Omental fat pad (tissue), 4 donors: ENCODE results near the gene MCM5. TPM values are rescaled to one million over a fixed set of nuclear protein-coding genes. Genes with fewer than 3 reads are reported as not detected.
"Not testable (repeated sequence)": the region's sequence is repeated elsewhere in the genome, so short reads cannot be mapped to it uniquely, and the experiment has no call there.

Experiments used
- ATAC-seq: fragments of 150-250 bp; one replicate; pipeline ENCODE4 v1.9.1; 2016; ENCODE audit warnings: mild to moderate bottlenecking, moderate library complexity; ENCODE audit not compliant: low FRiP score
- DNase-seq: peaks from one replicate; pipeline ENCODE4 v3.0.0-alpha.2; 2019; ENCODE audit warnings: low spot score
- total RNA-seq, 4 donors: library from RNA; depleted of rRNA; stranded (reverse); fragments of >200 nt; gene quantifications; one replicate each; pipeline ENCODE4 v1.1.0, GENCODE V29; 2016
- TF ChIP-seq, protein P1 (sequence below), 3 donors: fragments of 450-650 bp; IDR thresholded peaks; one replicate each; pipeline ENCODE4 v1.5.1; 2016 to 2017; ENCODE audit warnings: antibody characterized with exemption in 3 of 3, mild to moderate bottlenecking in 3 of 3, moderate library complexity in 2 of 3

MCM5 gene
- total RNA-seq, 4 donors from 2014 or later: 10.5 to 22.5 (median 13.9) TPM

- TF ChIP-seq, protein P1, sequence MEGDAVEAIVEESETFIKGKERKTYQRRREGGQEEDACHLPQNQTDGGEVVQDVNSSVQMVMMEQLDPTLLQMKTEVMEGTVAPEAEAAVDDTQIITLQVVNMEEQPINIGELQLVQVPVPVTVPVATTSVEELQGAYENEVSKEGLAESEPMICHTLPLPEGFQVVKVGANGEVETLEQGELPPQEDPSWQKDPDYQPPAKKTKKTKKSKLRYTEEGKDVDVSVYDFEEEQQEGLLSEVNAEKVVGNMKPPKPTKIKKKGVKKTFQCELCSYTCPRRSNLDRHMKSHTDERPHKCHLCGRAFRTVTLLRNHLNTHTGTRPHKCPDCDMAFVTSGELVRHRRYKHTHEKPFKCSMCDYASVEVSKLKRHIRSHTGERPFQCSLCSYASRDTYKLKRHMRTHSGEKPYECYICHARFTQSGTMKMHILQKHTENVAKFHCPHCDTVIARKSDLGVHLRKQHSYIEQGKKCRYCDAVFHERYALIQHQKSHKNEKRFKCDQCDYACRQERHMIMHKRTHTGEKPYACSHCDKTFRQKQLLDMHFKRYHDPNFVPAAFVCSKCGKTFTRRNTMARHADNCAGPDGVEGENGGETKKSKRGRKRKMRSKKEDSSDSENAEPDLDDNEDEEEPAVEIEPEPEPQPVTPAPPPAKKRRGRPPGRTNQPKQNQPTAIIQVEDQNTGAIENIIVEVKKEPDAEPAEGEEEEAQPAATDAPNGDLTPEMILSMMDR (IDR thresholded peaks at IDR 0.05): no peak
- DNase-seq (no peak), ATAC-seq (no peak)
Measured at GRCh38 chr22:35394810-35395563, 5.0 kb upstream of the MCM5 start.

- ATAC-seq, DNase-seq: not testable (repeated sequence)
Measured at GRCh38 chr22:35396622-35397021, 3.3 kb upstream of the MCM5 start.

DNA sequence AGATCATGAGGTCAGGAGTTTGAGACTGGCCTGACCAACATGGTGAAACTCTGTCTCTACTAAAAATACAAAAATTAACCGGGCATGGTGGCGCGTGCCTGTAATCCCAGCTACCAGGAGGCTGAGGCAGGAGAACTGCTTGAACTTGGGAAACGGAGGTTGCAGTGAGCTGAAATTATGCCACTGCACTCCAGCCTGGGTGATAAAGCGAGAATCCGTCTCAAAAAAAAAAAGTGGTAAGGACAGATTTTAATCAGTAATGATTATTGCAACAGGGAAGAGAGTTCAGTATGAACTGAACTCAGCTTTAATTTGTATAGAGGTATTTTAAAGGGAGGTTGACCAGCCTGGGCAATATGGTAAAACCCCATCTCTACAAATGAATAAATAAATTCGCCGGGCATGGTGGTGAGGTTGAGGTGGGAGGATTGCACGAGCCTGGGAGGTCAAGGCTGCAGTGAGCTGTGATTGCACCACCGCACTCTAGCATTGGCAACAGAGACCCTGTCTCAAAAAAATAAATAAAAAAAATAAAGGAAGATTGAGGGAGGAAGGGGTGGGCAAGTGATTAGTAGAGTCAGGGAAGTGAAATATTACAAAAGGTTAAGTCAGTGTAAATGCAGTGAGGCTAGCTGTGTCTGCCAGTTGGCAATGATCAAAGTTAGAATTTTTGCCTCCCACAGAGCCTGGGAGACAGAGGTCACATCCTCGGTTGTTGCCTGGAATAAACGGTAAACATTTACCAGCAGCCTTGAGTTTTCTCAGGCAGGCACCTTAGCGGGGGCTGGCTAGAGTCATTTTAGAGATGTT is 2.6 kb upstream of the MCM5 start:
- DNase-seq (no peak), ATAC-seq (peak; percentile 43)
- TF ChIP-seq, protein P1 (IDR thresholded peaks at IDR 0.05): no peak

DNA sequence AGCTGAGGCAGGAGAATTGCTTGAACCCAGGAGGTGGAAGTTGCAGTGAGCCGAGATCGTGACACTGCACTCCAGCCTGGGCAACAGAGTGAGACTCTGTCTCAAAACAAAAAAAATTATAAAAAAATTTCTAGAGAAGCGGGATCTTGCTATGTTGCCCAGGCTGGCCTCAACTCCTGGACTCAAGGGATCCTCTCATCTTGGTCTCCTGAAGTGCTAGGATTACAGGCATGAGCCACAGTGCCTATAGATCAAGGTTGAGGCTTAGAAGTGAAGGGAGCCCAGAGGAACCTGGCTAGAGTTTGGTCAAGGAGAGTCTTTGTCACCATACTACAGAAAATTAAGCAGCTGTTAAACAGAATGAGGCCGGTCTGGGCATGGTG is 1.4 kb upstream of the MCM5 start:
- TF ChIP-seq, protein P1 (IDR thresholded peaks at IDR 0.05): no peak
- DNase-seq (no peak), ATAC-seq (no peak)

GRCh38 chr22:35399114-35399677 is 744 bp upstream of the MCM5 start:
- TF ChIP-seq, protein P1 (IDR thresholded peaks at IDR 0.05): no peak
- ATAC-seq (no peak), DNase-seq (no peak)

DNA sequence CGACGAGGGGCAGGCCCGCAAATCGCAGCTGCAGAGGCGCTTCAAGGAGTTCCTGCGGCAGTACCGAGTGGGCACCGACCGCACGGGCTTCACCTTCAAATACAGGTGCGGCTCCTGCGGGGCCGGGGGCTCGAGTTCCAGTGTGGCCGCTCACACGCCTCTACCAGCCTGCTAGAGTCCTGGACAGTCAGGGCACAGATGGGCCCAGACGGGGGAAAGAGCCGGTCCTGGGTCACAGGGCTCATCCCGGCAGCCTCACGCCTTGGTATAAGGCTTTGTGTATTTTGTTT is 506 bp downstream of the MCM5 start:
- TF ChIP-seq, protein P1 (IDR thresholded peaks at IDR 0.05): no peak

GRCh38 chr22:35401863-35402262 is 1.9 kb downstream of the MCM5 start:
- TF ChIP-seq, protein P1 (IDR thresholded peaks at IDR 0.05): no peak
- ATAC-seq: no peak
- no peak for DNase-seq

More for the DNA sequence above, 506 bp downstream of the MCM5 start:
- no peak for ATAC-seq
- DNase-seq: no peak
